Measurements from ENCODE around the gene ZBTB2.
A peak's percentile ranks its signal among the peaks of the same experiment; 100 is the strongest.
"Not testable (repeated sequence)": the region's sequence is repeated elsewhere in the genome, so short reads cannot be mapped to it uniquely, and the experiment has no call there.

ZBTB2 gene

DNA sequence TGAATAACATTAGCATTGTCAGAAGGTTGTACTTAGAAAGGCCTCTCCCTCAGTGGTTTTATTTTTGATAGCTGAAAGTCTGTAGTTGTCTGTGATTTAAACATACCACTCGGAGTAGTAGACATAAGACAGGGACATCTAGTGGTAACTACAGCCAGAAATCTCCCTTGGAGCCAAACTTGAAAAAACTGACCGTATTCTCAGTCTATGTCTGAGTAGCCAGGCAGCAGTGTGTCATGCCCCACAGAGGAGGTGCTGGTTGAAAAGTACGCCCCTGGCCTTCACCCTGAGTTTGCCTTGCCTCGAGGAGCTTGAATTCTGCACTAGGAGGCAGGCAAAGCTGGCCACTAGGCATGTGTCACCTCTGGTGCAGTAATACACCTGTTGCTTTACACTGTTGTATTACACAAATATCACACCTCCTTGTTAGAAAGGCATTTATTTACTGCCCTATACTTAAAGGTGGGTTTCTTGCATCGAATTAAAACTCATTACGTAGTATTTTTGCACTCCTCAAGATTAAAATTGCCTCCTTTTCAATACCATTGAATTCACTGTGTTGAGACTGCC, 20.8 kb downstream of the ZBTB2 start:
- TF ChIP-seq, protein P1, sequence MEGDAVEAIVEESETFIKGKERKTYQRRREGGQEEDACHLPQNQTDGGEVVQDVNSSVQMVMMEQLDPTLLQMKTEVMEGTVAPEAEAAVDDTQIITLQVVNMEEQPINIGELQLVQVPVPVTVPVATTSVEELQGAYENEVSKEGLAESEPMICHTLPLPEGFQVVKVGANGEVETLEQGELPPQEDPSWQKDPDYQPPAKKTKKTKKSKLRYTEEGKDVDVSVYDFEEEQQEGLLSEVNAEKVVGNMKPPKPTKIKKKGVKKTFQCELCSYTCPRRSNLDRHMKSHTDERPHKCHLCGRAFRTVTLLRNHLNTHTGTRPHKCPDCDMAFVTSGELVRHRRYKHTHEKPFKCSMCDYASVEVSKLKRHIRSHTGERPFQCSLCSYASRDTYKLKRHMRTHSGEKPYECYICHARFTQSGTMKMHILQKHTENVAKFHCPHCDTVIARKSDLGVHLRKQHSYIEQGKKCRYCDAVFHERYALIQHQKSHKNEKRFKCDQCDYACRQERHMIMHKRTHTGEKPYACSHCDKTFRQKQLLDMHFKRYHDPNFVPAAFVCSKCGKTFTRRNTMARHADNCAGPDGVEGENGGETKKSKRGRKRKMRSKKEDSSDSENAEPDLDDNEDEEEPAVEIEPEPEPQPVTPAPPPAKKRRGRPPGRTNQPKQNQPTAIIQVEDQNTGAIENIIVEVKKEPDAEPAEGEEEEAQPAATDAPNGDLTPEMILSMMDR (IDR thresholded peaks at IDR 0.05; ENCODE audit: low read depth, low read length, missing control alignments): peak; percentile 48
- Histone ChIP-seq H3K4me3 (ENCODE audit: low read depth, low read length) (no peak overlapping the region), H3K36me3 (replicated peaks) (peaks cover 15% of the 10 kb centered on the region), H3K27me3 (replicated peaks) (no peaks in the 10 kb centered on the region), H3K27ac (no peak overlapping the region)
- in situ Hi-C loops (cut with HindIII; ENCODE audit: low pct_ligation_motif_present, low sequenced_read_pairs): loop anchor here (25.0 kb wide), 1 partner anchor 483 kb away; no protein-coding TSS in a partner anchor
- peak; percentile 55 for DNase-seq

DNA sequence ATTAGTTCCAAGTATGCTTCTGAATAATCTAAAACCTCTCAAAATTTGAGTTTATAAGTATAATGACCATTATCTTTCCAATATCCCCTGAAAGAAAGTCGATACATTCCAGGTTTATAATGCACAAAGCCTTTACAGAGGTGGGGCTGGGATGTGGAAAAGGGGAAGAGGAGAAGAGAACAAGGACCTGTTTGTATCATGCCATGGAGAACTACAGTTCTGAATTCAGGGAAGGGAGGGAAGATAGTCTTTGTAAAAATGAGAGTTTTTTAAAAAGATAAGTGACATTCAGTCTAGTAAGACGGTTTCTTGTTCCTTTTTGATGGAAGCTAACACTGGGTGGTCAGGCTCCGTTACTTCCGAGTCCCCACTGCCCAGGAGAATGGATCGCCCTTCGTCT, 26.1 kb downstream of the ZBTB2 start:
- no peaks in the 10 kb centered on the region for H3K27me3 ChIP-seq (replicated peaks)
- H3K36me3 ChIP-seq (replicated peaks): peaks cover 13% of the 10 kb centered on the region
- in situ Hi-C loops (cut with HindIII; ENCODE audit: low pct_ligation_motif_present, low sequenced_read_pairs): loop anchor here (25.0 kb wide), 1 partner anchor 478 kb away; no protein-coding TSS in a partner anchor
- no peak overlapping the region for H3K27ac ChIP-seq
- TF ChIP-seq, protein P1 (IDR thresholded peaks at IDR 0.05; ENCODE audit: low read depth, low read length, missing control alignments): no peak
- DNase-seq: no peak
- H3K4me3 ChIP-seq (ENCODE audit: low read depth, low read length): no peak overlapping the region

DNA sequence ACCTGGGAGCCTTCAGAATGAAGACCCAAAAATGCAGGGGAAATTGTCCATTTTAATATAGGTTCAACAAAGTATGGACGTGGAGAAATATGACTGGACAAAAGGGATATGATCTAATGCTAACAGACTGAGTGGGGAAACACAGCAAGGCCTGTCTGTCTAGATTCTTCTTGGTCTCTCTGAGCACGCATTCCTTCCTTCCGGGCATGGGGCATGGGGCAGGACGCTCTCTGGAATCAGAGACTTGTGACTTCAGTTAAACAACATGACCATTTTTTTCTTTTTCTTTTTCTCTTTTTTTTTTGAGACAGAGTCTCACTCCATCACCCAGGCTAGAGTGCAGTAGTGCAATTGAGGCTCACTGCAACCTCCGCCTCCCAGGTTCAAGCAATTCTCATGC, 31.9 kb downstream of the ZBTB2 start:
- Histone ChIP-seq H3K27me3 (replicated peaks) (no peaks in the 10 kb centered on the region), H3K27ac (no peak overlapping the region), H3K4me3 (ENCODE audit: low read depth, low read length) (no peak overlapping the region), H3K36me3 (replicated peaks) (peaks cover 29% of the 10 kb centered on the region)
- in situ Hi-C loops (cut with HindIII; ENCODE audit: low pct_ligation_motif_present, low sequenced_read_pairs): loop anchor here (25.0 kb wide), 1 partner anchor 472 kb away; no protein-coding TSS in a partner anchor
- no peak for DNase-seq
- TF ChIP-seq, protein P1 (IDR thresholded peaks at IDR 0.05; ENCODE audit: low read depth, low read length, missing control alignments): no peak

DNA sequence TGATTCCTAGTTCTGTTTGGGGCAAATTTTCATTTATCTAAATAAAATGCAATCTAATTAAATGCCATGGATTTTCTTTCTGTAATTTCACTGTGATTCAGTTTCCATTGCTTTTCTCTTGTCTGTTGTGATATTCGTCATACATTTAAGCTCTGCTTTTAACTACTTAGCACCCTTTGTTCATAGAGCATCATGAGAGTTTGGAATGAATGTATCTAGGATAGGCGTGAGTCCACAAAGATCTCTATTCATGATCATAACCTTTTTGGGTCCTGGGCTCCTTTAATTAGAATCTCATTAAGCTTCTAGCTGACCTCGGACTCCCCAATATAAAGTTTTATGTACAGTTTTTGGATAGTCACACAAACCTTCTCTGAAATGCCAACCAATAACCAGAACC, 32.9 kb downstream of the ZBTB2 start:
- H3K27me3 ChIP-seq (replicated peaks): no peaks in the 10 kb centered on the region
- TF ChIP-seq, protein P1 (IDR thresholded peaks at IDR 0.05; ENCODE audit: low read depth, low read length, missing control alignments): no peak
- in situ Hi-C loops (cut with HindIII; ENCODE audit: low pct_ligation_motif_present, low sequenced_read_pairs): loop anchor here (25.0 kb wide), 1 partner anchor 471 kb away; no protein-coding TSS in a partner anchor
- no peak overlapping the region for H3K27ac ChIP-seq
- H3K4me3 ChIP-seq (ENCODE audit: low read depth, low read length): no peak overlapping the region
- no peak for DNase-seq
- H3K36me3 ChIP-seq (replicated peaks): peaks cover 37% of the 10 kb centered on the region

DNA sequence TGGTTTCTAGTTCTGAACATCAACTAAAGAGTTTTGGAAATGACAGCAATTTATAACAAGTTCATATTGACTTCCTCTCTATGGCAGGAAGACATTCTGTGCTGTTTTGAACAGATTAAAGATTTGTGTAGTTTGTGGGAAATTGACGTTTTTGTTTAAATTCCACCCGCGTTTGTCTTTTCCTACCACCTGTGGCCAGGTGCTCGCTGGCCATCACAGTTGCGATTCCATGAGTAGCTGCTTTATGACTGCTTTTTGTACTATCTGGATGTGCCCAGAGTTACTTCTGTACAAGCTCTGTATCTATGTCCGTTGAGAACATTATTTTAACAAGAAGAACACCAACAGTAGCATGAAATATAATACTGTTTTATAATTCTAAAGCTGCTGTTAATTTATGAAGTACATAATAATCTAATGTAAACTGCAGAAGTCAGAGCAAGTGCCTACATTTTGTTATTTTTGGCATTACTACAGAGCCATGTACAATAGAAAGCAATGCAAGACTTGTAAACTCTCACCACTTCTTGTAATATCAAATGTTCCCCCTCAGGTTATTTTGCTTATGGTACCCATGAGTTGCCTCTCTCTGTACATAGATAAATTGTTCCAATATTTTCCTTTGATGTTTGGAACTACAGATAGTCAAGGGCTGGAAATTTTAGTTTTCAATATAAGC, 33.5 kb downstream of the ZBTB2 start:
- TF ChIP-seq, protein P1 (IDR thresholded peaks at IDR 0.05; ENCODE audit: low read depth, low read length, missing control alignments): no peak
- H3K36me3 ChIP-seq (replicated peaks): peaks cover 43% of the 10 kb centered on the region
- in situ Hi-C loops (cut with HindIII; ENCODE audit: low pct_ligation_motif_present, low sequenced_read_pairs): loop anchor here (25.0 kb wide), 1 partner anchor 471 kb away; no protein-coding TSS in a partner anchor
- H3K27me3 ChIP-seq (replicated peaks): no peaks in the 10 kb centered on the region
- no peak overlapping the region for H3K4me3 ChIP-seq (ENCODE audit: low read depth, low read length)
- DNase-seq: no peak
- H3K27ac ChIP-seq: no peak overlapping the region

DNA sequence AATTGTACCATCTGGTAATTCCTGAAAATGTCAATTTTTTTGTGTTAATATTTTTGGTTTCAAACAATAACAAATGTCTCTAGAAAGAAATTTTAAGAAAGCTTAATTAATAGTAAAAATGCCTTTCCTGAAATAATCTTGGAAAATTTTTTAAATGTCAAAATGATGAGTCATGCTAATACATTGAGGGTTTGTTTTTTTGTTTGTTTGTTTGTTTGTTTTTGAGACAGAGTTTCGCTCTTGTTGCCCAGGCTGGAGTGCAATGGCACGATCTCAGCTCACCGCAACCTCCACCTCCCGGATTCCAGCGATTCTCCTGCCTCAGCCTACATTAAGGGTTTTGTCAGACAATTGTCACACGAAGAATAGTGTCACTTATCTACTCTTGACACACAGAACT, 34.4 kb downstream of the ZBTB2 start:
- H3K4me3 ChIP-seq (ENCODE audit: low read depth, low read length); H3K27me3 ChIP-seq (replicated peaks); H3K27ac ChIP-seq; DNase-seq: not testable (repeated sequence)
- in situ Hi-C loops (cut with HindIII; ENCODE audit: low pct_ligation_motif_present, low sequenced_read_pairs): loop anchor here (25.0 kb wide), 1 partner anchor 470 kb away; no protein-coding TSS in a partner anchor
- H3K36me3 ChIP-seq (replicated peaks): peaks cover 52% of the 10 kb centered on the region

All from brain microvascular endothelial cell (primary cell).